ENCODE measurements around the gene PRUNE1. TPM values are rescaled to one million over a fixed set of nuclear protein-coding genes. Genes with fewer than 3 reads are reported as not detected.

PRUNE1 gene
- total RNA-seq, 1 donor from 2014 or later = 16.7 TPM

DNA sequence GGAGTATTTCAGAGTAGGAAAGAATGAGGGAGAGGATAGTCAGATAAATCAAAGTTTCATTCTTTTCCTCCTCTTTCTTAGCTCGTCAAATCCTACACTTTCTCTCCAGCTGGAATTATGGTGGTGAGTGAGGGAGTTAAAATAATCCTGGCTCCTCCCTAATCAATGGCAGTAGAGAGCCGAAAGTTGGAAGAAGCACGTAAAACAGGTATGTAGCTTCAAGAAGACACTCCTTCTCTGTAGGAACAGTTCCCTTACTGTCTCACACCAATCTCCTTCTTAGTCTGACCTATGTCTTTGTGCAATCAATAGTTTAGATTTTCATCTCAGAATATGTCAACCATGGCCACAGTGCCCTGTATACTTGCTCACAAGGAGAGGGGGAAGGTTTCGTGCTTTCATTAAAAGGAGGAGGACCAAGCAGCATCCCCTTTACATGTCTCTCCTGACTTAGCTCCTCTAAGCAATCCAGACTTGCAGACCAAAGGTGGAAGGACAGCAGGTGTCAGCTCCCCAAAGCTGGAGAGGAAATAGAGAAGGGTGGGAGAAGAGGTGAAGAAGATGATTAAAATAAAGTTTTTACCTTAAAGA lies 2.4 kb upstream of the PRUNE1 start:
- Mint-ChIP-seq H3K27me3 (ENCODE audit: unreplicated experiment) (peaks cover 9% of the 10 kb centered on the region), H3K27ac (ENCODE audit: unreplicated experiment) (peak overlapping the region; percentile 98), H3K9me3 (ENCODE audit: unreplicated experiment) (no peaks in the 10 kb centered on the region), H3K4me3 (ENCODE audit: unreplicated experiment) (peak overlapping the region; percentile 90), H3K4me1 (ENCODE audit: unreplicated experiment) (peaks cover 55% of the 10 kb centered on the region), H3K36me3 (ENCODE audit: low read depth, unreplicated experiment) (peaks cover 12% of the 10 kb centered on the region)
- no peak for DNase-seq (ENCODE audit: low spot score)
- TF ChIP-seq, protein P1, sequence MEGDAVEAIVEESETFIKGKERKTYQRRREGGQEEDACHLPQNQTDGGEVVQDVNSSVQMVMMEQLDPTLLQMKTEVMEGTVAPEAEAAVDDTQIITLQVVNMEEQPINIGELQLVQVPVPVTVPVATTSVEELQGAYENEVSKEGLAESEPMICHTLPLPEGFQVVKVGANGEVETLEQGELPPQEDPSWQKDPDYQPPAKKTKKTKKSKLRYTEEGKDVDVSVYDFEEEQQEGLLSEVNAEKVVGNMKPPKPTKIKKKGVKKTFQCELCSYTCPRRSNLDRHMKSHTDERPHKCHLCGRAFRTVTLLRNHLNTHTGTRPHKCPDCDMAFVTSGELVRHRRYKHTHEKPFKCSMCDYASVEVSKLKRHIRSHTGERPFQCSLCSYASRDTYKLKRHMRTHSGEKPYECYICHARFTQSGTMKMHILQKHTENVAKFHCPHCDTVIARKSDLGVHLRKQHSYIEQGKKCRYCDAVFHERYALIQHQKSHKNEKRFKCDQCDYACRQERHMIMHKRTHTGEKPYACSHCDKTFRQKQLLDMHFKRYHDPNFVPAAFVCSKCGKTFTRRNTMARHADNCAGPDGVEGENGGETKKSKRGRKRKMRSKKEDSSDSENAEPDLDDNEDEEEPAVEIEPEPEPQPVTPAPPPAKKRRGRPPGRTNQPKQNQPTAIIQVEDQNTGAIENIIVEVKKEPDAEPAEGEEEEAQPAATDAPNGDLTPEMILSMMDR (IDR thresholded peaks at IDR 0.05; ENCODE audit: unreplicated experiment) = no peak

DNA sequence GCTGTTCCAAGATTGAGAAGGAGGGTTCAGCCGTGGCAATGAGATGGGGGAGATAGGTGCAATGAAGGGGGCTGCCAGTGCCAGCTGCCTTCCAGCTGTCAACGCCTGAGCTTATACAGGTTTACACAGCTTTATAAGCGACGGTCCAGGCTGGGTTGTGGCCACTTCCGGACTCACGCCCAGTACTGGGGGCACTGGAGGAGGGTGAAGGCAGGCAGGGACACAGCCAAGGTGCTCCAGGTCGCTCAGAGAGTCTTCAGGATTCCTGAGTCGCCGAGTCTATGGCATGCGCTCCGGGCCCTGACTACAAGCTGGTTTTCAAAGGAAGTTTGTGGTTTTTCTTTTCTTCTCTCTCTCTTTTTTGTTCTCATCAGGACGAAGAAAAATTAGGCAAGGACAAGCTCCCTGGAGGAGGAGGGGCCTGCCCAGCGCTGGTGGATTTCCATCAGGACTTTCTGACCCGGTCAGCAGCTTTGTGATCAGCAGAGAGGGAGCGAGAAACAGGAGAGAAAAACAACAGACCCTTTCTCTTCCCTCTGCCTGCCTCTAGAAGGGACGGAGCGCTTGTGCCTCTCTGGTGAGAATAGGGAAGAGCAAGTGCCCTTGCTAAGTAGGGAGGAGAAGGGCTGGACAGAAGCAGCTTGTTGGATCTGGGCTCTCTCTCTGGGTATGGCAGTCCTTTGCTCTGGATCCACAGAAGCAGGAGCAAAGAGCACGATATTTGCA lies 1.8 kb upstream of the PRUNE1 start, which contains the start of gene MINDY1:
Gene MINDY1, minus strand, starts transcription at position 576 of the 726 bp plus-strand sequence. CDS start 4,285 bp downstream, outside the sequence.
- peak within 1 kb of the TSS; percentile 98 for H3K27ac Mint-ChIP-seq (ENCODE audit: unreplicated experiment)
- TF ChIP-seq, protein P1 (IDR thresholded peaks at IDR 0.05; ENCODE audit: unreplicated experiment) = no peak
- peaks cover 9% of the 10 kb centered on the region for H3K27me3 Mint-ChIP-seq (ENCODE audit: unreplicated experiment)
- DNase-seq (ENCODE audit: low spot score) = peak; percentile 57
- H3K9me3 Mint-ChIP-seq (ENCODE audit: unreplicated experiment) = no peaks in the 10 kb centered on the region
- peak within 1 kb of the TSS; percentile 90 for H3K4me3 Mint-ChIP-seq (ENCODE audit: unreplicated experiment)
- H3K4me1 Mint-ChIP-seq (ENCODE audit: unreplicated experiment) = peaks cover 49% of the 10 kb centered on the region
- peaks cover 12% of the 10 kb centered on the region for H3K36me3 Mint-ChIP-seq (ENCODE audit: low read depth, unreplicated experiment)

DNA sequence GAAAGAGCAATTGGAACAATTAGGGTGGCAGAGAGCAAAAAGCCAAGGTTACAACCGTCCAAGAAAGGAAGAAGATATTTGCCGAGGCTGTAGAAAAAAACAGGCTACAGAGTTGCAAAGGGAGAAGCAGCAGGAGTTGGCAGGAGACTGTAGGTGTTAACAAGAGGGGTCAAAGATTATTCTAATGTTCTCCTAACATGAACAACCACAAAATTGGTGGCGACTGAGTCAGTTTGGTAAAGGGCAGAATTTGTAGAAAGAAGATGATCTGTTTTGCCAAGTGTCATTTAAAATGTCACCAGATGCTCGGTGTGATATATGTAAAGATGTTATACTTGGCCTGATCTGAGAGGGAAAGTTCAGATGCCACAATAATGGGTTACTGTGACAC lies 401 bp upstream of the PRUNE1 start:
- Mint-ChIP-seq H3K27me3 (ENCODE audit: unreplicated experiment) (peaks cover 9% of the 10 kb centered on the region), H3K36me3 (ENCODE audit: low read depth, unreplicated experiment) (peaks cover 7% of the 10 kb centered on the region), H3K27ac (ENCODE audit: unreplicated experiment) (peak overlapping the region; percentile 98), H3K4me1 (ENCODE audit: unreplicated experiment) (peaks cover 39% of the 10 kb centered on the region), H3K9me3 (ENCODE audit: unreplicated experiment) (no peaks in the 10 kb centered on the region), H3K4me3 (ENCODE audit: unreplicated experiment) (peak overlapping the region; percentile 88)
- TF ChIP-seq, protein P1 (IDR thresholded peaks at IDR 0.05; ENCODE audit: unreplicated experiment) = no peak
- DNase-seq (ENCODE audit: low spot score) = no peak

DNA sequence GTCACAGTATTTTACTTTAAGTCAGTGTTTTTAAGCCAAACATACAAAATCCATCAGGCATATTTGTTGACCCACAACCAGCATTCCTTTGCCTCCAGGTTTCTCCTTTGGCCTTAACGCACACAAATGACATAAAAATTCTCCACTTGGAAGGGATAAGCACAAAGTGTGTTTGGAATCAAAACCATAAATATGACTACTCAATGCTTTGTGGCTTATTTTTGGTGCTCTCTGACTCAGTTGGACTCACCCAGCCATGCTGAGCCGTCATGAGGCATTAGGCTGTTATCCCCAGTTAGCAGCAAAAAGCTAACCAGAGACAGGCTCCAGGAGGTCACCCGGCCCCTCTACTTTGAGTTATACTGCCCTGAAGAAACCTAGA lies 948 bp downstream of the PRUNE1 start:
- Mint-ChIP-seq H3K4me3 (ENCODE audit: unreplicated experiment) (peak overlapping the region; percentile 97), H3K27ac (ENCODE audit: unreplicated experiment) (peak overlapping the region; percentile 95)

More for the DNA sequence above, 948 bp downstream of the PRUNE1 start:
- TF ChIP-seq, protein P1 (IDR thresholded peaks at IDR 0.05; ENCODE audit: unreplicated experiment) = no peak
- peaks cover 35% of the 10 kb centered on the region for H3K4me1 Mint-ChIP-seq (ENCODE audit: unreplicated experiment)
- DNase-seq (ENCODE audit: low spot score) = no peak
- H3K36me3 Mint-ChIP-seq (ENCODE audit: low read depth, unreplicated experiment) = peaks cover 7% of the 10 kb centered on the region
- peaks cover 9% of the 10 kb centered on the region for H3K27me3 Mint-ChIP-seq (ENCODE audit: unreplicated experiment)
- no peaks in the 10 kb centered on the region for H3K9me3 Mint-ChIP-seq (ENCODE audit: unreplicated experiment)
